Loucy (cell line): Measurements from ENCODE around the gene CPVL.

Source experiments
- CTCF ChIP-seq: fragments of 200-600 bp; sonication (generic); conservative IDR thresholded peaks from 2 replicates; pipeline ENCODE4 v1.5.1; 2014; ENCODE audit warnings: mild to moderate bottlenecking, antibody characterized with exemption, low read length
- EZH2phosphoT487 ChIP-seq: fragments of 200-600 bp; IDR thresholded peaks from 2 replicates; pipeline ENCODE4 v1.6.1; 2018; ENCODE audit warnings: antibody characterized with exemption, mild to moderate bottlenecking, moderate library complexity, borderline replicate concordance

- TF ChIP-seq CTCF, result no peak
- no peak for TF ChIP-seq EZH2phosphoT487
Measured at GRCh38 chr7:29126804-29127203, 19.5 kb downstream of the CPVL start.
